Kidney epithelial cell (primary cell): ENCODE data around the gene C11orf68. TPM values are rescaled to one million over a fixed set of nuclear protein-coding genes. Genes with fewer than 3 reads are reported as not detected.
"Not testable (repeated sequence)": the region's sequence is repeated elsewhere in the genome, so short reads cannot be mapped to it uniquely, and the experiment has no call there.

ENCODE experiments used
- DNase-seq: peaks from one replicate; pipeline ENCODE4 v3.0.0-alpha.2; 2010; ENCODE audit warnings: low read depth
- H3K27me3 ChIP-seq: 2 replicates; pipeline ENCODE4 v1.6.0; 2011; ENCODE audit warnings: low read length; ENCODE audit not compliant: control insufficient read depth, insufficient read depth
- H3K36me3 ChIP-seq: 2 replicates; pipeline ENCODE4 v1.5.1; 2011; ENCODE audit warnings: low read length; ENCODE audit not compliant: control insufficient read depth, insufficient read depth
- H3K4me3 ChIP-seq: 2 replicates; pipeline ENCODE4 v1.5.1; 2011; ENCODE audit warnings: low read depth, mild to moderate bottlenecking, control low read depth, low read length
- total RNA-seq: library from RNA; depleted of rRNA; stranded (reverse); fragments of >200 nt; gene quantifications from 2 replicates; pipeline ENCODE4 v1.2.3, GENCODE V29; 2015
- TF ChIP-seq, protein P1 (sequence below): IDR thresholded peaks from 2 replicates; pipeline ENCODE4 v1.5.1; 2011; ENCODE audit warnings: mild to moderate bottlenecking, moderate library complexity, low read length, control low read depth, inconsistent platforms; ENCODE audit not compliant: insufficient read depth, poor library complexity, severe bottlenecking

Gene C11orf68
- total RNA-seq, 1 donor from 2014 or later: 19.7 TPM

GRCh38 chr11:65892661-65893317, 26.1 kb downstream of the C11orf68 start:
- no peak for DNase-seq
- Histone ChIP-seq H3K36me3 (no peaks in the 10 kb centered on the region), H3K27me3 (no peaks in the 10 kb centered on the region), H3K4me3 (no peak overlapping the region)
- TF ChIP-seq, protein P1, sequence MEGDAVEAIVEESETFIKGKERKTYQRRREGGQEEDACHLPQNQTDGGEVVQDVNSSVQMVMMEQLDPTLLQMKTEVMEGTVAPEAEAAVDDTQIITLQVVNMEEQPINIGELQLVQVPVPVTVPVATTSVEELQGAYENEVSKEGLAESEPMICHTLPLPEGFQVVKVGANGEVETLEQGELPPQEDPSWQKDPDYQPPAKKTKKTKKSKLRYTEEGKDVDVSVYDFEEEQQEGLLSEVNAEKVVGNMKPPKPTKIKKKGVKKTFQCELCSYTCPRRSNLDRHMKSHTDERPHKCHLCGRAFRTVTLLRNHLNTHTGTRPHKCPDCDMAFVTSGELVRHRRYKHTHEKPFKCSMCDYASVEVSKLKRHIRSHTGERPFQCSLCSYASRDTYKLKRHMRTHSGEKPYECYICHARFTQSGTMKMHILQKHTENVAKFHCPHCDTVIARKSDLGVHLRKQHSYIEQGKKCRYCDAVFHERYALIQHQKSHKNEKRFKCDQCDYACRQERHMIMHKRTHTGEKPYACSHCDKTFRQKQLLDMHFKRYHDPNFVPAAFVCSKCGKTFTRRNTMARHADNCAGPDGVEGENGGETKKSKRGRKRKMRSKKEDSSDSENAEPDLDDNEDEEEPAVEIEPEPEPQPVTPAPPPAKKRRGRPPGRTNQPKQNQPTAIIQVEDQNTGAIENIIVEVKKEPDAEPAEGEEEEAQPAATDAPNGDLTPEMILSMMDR: no peak

DNA sequence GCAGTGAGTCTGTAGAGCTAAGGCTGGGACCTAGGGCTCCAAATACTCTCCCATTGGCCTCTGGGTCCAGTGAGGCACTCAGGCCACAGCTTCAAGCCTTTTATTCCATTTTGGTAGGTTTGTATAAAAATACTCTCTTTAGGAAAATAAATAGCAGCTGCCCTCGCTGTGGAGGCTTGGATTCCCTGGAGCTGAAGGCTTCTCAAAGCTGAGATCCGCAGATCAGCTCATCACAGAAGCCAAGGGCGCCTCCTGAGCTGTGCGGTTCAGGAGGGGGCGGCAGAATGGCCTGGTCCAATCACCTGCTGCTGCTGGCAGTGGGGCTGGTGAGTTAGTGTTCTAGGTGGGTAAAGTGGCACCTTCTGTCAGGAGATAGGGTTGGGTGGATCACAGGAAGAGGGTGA, 26.7 kb downstream of the C11orf68 start:
- H3K36me3 ChIP-seq, DNase-seq: not testable (repeated sequence)
- H3K4me3 ChIP-seq: peak overlapping the region; percentile 61

DNA sequence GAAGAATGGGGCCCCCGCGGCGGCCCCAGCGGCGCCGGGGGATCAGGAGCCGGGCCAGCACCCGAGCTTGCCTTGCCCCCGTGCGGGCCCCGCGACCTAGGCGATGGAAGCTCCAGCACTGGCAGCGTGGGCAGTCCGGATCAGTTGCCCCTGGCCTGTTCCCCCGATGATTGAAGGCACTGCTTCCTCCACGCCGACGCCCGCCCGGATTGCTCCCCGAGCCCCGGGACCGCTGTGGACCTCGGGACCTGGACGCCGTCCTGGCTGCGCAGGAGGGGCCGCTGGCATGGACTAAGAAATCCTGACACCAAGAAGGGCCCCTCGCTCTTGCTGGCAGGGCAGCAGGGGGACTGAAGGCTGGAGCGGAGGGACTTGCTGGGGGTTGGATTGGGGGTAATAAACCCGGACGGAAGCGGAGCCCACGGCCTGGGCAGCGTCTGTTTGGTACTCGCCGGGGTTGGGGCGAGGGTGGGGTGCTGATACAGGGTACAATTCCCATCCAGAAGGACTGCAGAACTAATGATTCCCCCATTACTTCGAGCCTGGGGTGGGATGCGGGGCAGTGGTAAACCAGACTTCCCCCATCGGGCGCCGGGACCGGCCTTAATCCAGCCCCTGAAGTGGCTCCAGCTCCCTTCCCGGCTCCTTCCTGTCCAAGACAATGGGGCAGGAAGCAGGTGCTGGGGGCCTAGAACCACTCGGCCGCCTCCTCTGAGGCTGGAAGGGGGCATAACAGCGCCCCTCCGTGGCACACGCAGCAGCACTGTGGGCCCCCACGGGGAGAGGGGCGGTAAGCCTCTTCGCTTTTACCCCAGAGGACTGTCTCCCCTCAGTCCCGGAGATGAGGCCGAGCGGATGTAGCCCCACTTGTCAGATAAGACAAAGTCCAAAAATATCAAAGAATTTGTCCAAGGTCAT, 27.4 kb downstream of the C11orf68 start:
- TF ChIP-seq, protein P1: peak; percentile 23
- no peaks in the 10 kb centered on the region for H3K27me3 ChIP-seq
- peak overlapping the region; percentile 61 for H3K4me3 ChIP-seq
- DNase-seq: no peak
- no peaks in the 10 kb centered on the region for H3K36me3 ChIP-seq

More for the DNA sequence above, 26.7 kb downstream of the C11orf68 start:
- H3K27me3 ChIP-seq: not testable (repeated sequence)

DNA sequence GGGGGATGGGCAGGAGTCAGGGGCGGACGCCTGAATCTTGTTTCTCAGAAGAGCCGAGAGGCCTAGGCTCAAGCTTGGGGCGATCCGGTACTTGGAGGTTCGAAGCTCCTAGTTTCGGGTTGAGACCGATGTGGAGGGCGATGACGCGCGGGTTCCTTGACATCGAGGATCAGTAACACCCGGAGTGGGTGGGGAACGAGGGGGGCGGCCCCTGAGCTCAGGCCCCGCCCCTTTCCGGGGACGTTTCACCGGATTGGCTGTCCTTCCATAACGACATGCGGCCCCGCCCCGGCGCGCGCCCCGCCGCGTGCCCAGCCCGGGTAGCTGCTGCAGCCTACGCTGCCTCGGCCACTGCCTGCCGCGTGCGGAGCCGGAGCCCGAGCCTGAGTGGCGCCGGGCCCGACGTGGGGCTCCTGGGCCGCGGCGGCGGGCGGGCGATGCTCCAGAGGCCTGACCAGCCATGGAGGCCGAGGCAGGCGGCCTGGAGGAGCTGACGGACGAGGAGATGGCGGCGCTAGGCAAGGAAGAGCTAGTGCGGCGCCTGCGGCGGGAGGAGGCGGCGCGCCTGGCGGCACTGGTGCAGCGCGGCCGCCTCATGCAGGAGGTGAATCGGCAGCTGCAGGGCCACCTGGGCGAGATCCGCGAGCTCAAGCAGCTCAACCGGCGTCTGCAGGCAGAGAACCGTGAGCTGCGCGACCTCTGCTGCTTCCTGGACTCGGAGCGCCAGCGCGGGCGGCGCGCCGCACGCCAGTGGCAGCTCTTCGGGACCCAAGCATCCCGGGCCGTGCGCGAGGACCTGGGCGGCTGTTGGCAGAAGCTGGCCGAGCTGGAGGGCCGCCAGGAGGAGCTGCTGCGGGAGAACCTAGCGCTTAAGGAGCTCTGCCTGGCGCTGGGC, 28.3 kb downstream of the C11orf68 start, which contains the start of gene CCDC85B:
Gene CCDC85B (plus strand): TSS at position 350 of the 895 bp plus-strand sequence. CDS start 111 bp downstream, at position 461.
- no peak for DNase-seq
- H3K36me3 ChIP-seq: peaks cover under 1% of the 10 kb centered on the region

DNA sequence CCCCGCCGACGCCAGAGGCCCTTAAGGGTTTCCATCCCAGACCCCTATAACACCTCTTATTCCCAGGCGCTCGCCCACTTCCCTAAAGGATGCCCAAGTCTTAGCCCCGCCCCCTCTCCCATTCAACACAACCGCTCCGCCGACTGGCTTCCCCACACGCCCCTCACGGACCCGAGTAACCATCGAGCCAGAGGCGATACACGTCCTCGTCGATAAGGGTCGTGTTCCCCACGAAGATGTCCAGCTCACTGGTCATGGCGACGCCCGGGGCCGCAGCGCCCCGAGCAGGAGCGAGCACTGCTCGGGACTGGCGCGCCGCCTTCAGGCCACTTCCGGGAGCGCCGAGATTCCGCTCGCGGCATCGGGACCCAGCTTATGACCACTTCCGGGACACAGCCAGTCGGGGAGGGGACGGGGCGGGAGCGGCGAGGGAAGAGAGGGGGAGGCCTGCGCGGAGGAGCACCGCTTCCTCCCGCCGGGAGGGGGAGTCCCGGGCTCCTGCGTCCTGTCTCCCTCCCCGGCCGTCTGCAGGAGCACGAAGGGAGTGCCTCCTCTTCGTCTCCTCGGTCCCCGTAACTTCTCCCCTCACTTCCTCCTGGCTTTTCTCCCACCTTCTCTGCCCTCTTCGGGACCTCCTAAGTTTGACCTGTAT, 30.6 kb downstream of the C11orf68 start, which contains the start of gene FIBP:
Gene FIBP (minus strand): TSS at position 309 of the 652 bp plus-strand sequence. CDS start 53 bp downstream, at position 256.
- peak within 1 kb of the TSS; percentile 63 for H3K4me3 ChIP-seq
- peak; percentile 79 for DNase-seq
- TF ChIP-seq, protein P1: peak; percentile 89
- H3K27me3 ChIP-seq: no peaks in the 10 kb centered on the region
- H3K36me3 ChIP-seq: peaks cover 11% of the 10 kb centered on the region

More for the DNA sequence above, 28.3 kb downstream of the C11orf68 start, which contains the start of gene CCDC85B:
- TF ChIP-seq, protein P1: peak; percentile 11
- H3K27me3 ChIP-seq: no peaks in the 10 kb centered on the region
- peak within 1 kb of the TSS; percentile 61 for H3K4me3 ChIP-seq
